Measurements from ENCODE around the gene LRFN2. TPM values are rescaled to one million over a fixed set of nuclear protein-coding genes. Genes with fewer than 3 reads are reported as not detected.

Gene LRFN2
- total and polyA plus RNA-seq, 2 of the 8 experiments (the other 6 are each of a cell fraction or from before 2014, with no cell fraction given), result 2.3 TPM

DNA sequence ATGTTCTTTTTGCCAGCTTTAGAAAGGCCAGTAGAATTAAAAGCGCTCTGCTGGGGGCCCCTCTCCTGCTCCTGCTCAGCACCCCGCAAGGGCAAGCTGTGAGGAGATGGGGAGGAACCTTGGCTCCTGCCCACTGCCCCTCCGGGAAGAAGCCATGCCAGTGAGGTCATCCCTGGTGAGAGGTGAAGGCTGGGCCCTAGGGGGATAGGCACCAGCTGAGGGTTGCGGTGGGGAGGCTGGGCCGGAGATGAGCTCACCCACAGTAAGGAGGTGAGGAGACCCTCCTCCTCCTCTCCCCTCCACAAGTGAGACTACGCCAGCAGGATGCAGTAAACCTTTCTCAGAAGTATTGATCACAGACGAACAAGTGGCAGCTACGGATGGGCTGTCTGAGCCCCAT is 32.1 kb downstream of the LRFN2 start (continued):
- TF ChIP-seq, protein P1, sequence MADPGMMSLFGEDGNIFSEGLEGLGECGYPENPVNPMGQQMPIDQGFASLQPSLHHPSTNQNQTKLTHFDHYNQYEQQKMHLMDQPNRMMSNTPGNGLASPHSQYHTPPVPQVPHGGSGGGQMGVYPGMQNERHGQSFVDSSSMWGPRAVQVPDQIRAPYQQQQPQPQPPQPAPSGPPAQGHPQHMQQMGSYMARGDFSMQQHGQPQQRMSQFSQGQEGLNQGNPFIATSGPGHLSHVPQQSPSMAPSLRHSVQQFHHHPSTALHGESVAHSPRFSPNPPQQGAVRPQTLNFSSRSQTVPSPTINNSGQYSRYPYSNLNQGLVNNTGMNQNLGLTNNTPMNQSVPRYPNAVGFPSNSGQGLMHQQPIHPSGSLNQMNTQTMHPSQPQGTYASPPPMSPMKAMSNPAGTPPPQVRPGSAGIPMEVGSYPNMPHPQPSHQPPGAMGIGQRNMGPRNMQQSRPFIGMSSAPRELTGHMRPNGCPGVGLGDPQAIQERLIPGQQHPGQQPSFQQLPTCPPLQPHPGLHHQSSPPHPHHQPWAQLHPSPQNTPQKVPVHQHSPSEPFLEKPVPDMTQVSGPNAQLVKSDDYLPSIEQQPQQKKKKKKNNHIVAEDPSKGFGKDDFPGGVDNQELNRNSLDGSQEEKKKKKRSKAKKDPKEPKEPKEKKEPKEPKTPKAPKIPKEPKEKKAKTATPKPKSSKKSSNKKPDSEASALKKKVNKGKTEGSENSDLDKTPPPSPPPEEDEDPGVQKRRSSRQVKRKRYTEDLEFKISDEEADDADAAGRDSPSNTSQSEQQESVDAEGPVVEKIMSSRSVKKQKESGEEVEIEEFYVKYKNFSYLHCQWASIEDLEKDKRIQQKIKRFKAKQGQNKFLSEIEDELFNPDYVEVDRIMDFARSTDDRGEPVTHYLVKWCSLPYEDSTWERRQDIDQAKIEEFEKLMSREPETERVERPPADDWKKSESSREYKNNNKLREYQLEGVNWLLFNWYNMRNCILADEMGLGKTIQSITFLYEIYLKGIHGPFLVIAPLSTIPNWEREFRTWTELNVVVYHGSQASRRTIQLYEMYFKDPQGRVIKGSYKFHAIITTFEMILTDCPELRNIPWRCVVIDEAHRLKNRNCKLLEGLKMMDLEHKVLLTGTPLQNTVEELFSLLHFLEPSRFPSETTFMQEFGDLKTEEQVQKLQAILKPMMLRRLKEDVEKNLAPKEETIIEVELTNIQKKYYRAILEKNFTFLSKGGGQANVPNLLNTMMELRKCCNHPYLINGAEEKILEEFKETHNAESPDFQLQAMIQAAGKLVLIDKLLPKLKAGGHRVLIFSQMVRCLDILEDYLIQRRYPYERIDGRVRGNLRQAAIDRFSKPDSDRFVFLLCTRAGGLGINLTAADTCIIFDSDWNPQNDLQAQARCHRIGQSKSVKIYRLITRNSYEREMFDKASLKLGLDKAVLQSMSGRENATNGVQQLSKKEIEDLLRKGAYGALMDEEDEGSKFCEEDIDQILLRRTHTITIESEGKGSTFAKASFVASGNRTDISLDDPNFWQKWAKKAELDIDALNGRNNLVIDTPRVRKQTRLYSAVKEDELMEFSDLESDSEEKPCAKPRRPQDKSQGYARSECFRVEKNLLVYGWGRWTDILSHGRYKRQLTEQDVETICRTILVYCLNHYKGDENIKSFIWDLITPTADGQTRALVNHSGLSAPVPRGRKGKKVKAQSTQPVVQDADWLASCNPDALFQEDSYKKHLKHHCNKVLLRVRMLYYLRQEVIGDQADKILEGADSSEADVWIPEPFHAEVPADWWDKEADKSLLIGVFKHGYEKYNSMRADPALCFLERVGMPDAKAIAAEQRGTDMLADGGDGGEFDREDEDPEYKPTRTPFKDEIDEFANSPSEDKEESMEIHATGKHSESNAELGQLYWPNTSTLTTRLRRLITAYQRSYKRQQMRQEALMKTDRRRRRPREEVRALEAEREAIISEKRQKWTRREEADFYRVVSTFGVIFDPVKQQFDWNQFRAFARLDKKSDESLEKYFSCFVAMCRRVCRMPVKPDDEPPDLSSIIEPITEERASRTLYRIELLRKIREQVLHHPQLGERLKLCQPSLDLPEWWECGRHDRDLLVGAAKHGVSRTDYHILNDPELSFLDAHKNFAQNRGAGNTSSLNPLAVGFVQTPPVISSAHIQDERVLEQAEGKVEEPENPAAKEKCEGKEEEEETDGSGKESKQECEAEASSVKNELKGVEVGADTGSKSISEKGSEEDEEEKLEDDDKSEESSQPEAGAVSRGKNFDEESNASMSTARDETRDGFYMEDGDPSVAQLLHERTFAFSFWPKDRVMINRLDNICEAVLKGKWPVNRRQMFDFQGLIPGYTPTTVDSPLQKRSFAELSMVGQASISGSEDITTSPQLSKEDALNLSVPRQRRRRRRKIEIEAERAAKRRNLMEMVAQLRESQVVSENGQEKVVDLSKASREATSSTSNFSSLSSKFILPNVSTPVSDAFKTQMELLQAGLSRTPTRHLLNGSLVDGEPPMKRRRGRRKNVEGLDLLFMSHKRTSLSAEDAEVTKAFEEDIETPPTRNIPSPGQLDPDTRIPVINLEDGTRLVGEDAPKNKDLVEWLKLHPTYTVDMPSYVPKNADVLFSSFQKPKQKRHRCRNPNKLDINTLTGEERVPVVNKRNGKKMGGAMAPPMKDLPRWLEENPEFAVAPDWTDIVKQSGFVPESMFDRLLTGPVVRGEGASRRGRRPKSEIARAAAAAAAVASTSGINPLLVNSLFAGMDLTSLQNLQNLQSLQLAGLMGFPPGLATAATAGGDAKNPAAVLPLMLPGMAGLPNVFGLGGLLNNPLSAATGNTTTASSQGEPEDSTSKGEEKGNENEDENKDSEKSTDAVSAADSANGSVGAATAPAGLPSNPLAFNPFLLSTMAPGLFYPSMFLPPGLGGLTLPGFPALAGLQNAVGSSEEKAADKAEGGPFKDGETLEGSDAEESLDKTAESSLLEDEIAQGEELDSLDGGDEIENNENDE (IDR thresholded peaks at IDR 0.05; ENCODE audit: insufficient replicate concordance, low read length), result no peak
- no peak for TF ChIP-seq POU5F1 (IDR thresholded peaks at IDR 0.05; ENCODE audit: low read depth, low read length)
- no peak for TF ChIP-seq GTF2F1 (IDR thresholded peaks at IDR 0.05; ENCODE audit: borderline replicate concordance, low read depth, low read length)
- TF ChIP-seq SP1 (IDR thresholded peaks at IDR 0.05; ENCODE audit: low read depth, low read length), result no peak
- no peak for TF ChIP-seq BRCA1 (IDR thresholded peaks at IDR 0.05; ENCODE audit: low read depth, low read length)
- TF ChIP-seq CHD2 (IDR thresholded peaks at IDR 0.05; ENCODE audit: low read length), result no peak
- TF ChIP-seq SIN3A (conservative IDR thresholded peaks at IDR 0.05 in 1 of 2, IDR thresholded peaks at IDR 0.05 in 1 of 2; ENCODE audit: low read depth in 1 of 2, low read length in 2 of 2), result no peak
- TF ChIP-seq PHF8 (conservative IDR thresholded peaks at IDR 0.05; ENCODE audit: low read depth, low read length), result no peak
- no peak for TF ChIP-seq SAP30 (IDR thresholded peaks at IDR 0.05; ENCODE audit: insufficient read depth, insufficient replicate concordance, low read length)
- TF ChIP-seq TAF7 (optimal IDR thresholded peaks at IDR 0.05; ENCODE audit: borderline replicate concordance, low read depth, low read length), result no peak
- no peak for TF ChIP-seq EGR1 (IDR thresholded peaks at IDR 0.05; ENCODE audit: borderline replicate concordance, low read depth, low read length)
- no peak for TF ChIP-seq SUZ12 (IDR thresholded peaks at IDR 0.05; ENCODE audit: low read length)

Measured in H1 (cell line).